Neural progenitor cell (in vitro differentiated cells): ENCODE measurements around the gene ANK3. TPM values are rescaled to one million over a fixed set of nuclear protein-coding genes. Genes with fewer than 3 reads are reported as not detected.

Experiments used
- DNase-seq: peaks from one replicate; pipeline ENCODE4 v3.0.0-alpha.2; 2016; ENCODE audit warnings: low spot score
- H2AFZ ChIP-seq: fragments of 200-600 bp; sonication (generic); replicated peaks from 2 replicates; pipeline ENCODE4 v1.6.1; 2016; ENCODE audit warnings: antibody characterized with exemption
- H3F3A ChIP-seq: fragments of 200-600 bp; sonication (generic); 2 replicates; pipeline ENCODE4 v1.6.1; 2016; ENCODE audit warnings: antibody characterized with exemption, low read depth
- H3K27ac ChIP-seq: fragments of 200-600 bp; sonication (generic); 2 replicates; pipeline ENCODE4 v1.5.1; 2016; ENCODE audit warnings: mild to moderate bottlenecking
- H3K27me3 ChIP-seq: fragments of 200-600 bp; sonication (generic); 2 replicates; pipeline ENCODE4 v1.6.1; 2016; ENCODE audit warnings: mild to moderate bottlenecking, moderate library complexity
- H3K36me3 ChIP-seq: fragments of 200-600 bp; sonication (generic); 2 replicates; pipeline ENCODE4 v1.5.1; 2016
- H3K4me1 ChIP-seq: fragments of 200-600 bp; sonication (generic); 2 replicates; pipeline ENCODE4 v1.6.1; 2016; ENCODE audit warnings: mixed run types
- H3K4me2 ChIP-seq: fragments of 200-600 bp; sonication (generic); 2 replicates; pipeline ENCODE4 v1.6.1; 2016
- H3K4me3 ChIP-seq: fragments of 200-600 bp; sonication (generic); 2 replicates; pipeline ENCODE4 v1.5.1; 2016
- H3K79me2 ChIP-seq: fragments of 200-600 bp; sonication (generic); 2 replicates; pipeline ENCODE4 v1.6.1; 2016; ENCODE audit warnings: low read depth
- H3K9ac ChIP-seq: fragments of 200-600 bp; sonication (generic); 2 replicates; pipeline ENCODE4 v1.6.1; 2016
- H3K9me3 ChIP-seq: fragments of 200-600 bp; sonication (generic); 2 replicates; pipeline ENCODE4 v1.5.1; 2016; ENCODE audit warnings: low read depth
- H4K20me1 ChIP-seq: fragments of 200-600 bp; sonication (generic); 2 replicates; pipeline ENCODE4 v1.6.1; 2016; ENCODE audit warnings: low read depth
- H3K27ac Mint-ChIP-seq: 3 replicates; pipeline ENCODE4 v1.8.0; 2021; ENCODE audit warnings: mixed read lengths
- H3K27me3 Mint-ChIP-seq: 2 replicates; pipeline ENCODE4 v1.8.0; 2022; ENCODE audit warnings: low read depth, mild to moderate bottlenecking, inconsistent platforms, moderate library complexity, mixed read lengths; ENCODE audit not compliant: insufficient read depth
- H3K36me3 Mint-ChIP-seq: 3 replicates; pipeline ENCODE4 v1.8.0; 2021; ENCODE audit warnings: mixed read lengths
- H3K4me1 Mint-ChIP-seq: 3 replicates; pipeline ENCODE4 v1.8.0; 2021; ENCODE audit warnings: mixed read lengths
- H3K4me3 Mint-ChIP-seq: 3 replicates; pipeline ENCODE4 v1.8.0; 2021; ENCODE audit warnings: mild to moderate bottlenecking, moderate library complexity, mixed read lengths
- H3K9me3 Mint-ChIP-seq: 3 replicates; pipeline ENCODE4 v1.8.0; 2020; ENCODE audit warnings: mixed read lengths
- EZH2 ChIP-seq: fragments of 200-600 bp; sonication (generic); IDR thresholded peaks from 2 replicates; pipeline ENCODE4 v1.6.1; 2017; ENCODE audit warnings: antibody characterized with exemption, mild to moderate bottlenecking, moderate library complexity
- EZH2phosphoT487 ChIP-seq: fragments of 200-600 bp; sonication (generic); IDR thresholded peaks from 2 replicates; pipeline ENCODE4 v1.6.1; 2017; ENCODE audit warnings: antibody characterized with exemption
- total RNA-seq: library from RNA; depleted of rRNA; stranded (reverse); fragments of >200 nt; gene quantifications from 2 replicates; pipeline ENCODE4 v1.2.3, GENCODE V29; 2015; ENCODE audit warnings: low replicate concordance
- TF ChIP-seq, protein P1 (sequence below): fragments of 200-600 bp; sonication (generic); IDR thresholded peaks from 2 replicates; pipeline ENCODE4 v1.5.1; 2017; ENCODE audit warnings: antibody characterized with exemption, mild to moderate bottlenecking

ANK3 gene
- total RNA-seq, 1 donor from 2014 or later: 54.1 TPM

DNA sequence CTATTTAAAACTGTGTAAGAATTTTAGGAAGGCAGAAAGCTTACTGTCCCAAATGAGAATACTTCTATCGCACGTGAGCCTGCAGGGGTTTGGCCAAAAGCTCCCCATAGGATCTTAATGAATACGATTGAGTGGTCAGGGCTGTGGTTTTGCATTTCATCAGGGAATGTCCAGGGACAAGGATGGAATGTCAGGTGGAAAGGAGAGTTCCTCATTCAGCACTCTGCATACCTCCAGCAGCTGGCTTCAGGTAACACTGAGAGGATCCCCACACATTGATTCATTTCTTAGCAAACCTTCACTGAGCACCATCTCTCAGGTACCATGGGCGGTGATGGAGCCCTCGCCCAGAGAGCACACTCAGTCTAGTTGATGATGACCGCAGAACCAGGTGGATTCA lies 27.2 kb downstream of the ANK3 start:
- DNase-seq: no peak
- no peak overlapping the region for H2AFZ ChIP-seq
- no peak overlapping the region for H3K9ac ChIP-seq
- H3K9me3 Mint-ChIP-seq: peaks cover 2% of the 10 kb centered on the region
- peaks cover 3% of the 10 kb centered on the region for H3K4me1 Mint-ChIP-seq
- no peaks in the 10 kb centered on the region for H3K9me3 ChIP-seq
- no peak overlapping the region for H3K27ac ChIP-seq
- no peaks in the 10 kb centered on the region for H3K36me3 ChIP-seq
- no peak overlapping the region for H3K4me3 ChIP-seq
- H3K27me3 Mint-ChIP-seq: peaks cover 2% of the 10 kb centered on the region
- H3K27me3 ChIP-seq: no peaks in the 10 kb centered on the region
- no peaks in the 10 kb centered on the region for H4K20me1 ChIP-seq
- H3K79me2 ChIP-seq: no peaks in the 10 kb centered on the region
- H3K4me1 ChIP-seq: peaks cover 8% of the 10 kb centered on the region
- no peak overlapping the region for H3K27ac Mint-ChIP-seq
- H3K4me2 ChIP-seq: no peak overlapping the region
- H3F3A ChIP-seq: no peaks in the 10 kb centered on the region
- H3K36me3 Mint-ChIP-seq: no peaks in the 10 kb centered on the region
- TF ChIP-seq EZH2 (no peak), EZH2phosphoT487 (no peak)
- TF ChIP-seq, protein P1, sequence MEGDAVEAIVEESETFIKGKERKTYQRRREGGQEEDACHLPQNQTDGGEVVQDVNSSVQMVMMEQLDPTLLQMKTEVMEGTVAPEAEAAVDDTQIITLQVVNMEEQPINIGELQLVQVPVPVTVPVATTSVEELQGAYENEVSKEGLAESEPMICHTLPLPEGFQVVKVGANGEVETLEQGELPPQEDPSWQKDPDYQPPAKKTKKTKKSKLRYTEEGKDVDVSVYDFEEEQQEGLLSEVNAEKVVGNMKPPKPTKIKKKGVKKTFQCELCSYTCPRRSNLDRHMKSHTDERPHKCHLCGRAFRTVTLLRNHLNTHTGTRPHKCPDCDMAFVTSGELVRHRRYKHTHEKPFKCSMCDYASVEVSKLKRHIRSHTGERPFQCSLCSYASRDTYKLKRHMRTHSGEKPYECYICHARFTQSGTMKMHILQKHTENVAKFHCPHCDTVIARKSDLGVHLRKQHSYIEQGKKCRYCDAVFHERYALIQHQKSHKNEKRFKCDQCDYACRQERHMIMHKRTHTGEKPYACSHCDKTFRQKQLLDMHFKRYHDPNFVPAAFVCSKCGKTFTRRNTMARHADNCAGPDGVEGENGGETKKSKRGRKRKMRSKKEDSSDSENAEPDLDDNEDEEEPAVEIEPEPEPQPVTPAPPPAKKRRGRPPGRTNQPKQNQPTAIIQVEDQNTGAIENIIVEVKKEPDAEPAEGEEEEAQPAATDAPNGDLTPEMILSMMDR: no peak
- no peak overlapping the region for H3K4me3 Mint-ChIP-seq

DNA sequence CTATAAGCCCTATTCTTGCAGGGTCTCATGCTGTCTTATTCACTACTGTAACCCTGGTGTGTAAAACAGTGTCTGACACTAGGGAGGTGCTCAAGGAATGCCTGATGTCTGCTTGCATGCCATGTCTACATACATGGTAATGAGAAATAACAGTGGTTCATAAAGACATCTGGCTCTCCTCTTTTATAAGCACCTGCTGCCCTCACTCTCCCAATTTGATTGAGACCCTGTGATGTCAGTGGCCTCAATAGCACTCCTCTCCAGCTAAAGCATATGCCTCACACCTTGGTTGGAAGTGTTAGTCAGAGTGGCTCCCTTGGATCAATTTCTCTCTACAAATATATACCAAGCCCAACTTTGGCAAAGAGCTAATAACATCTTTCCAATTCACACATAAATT lies 30.6 kb downstream of the ANK3 start:
- Histone ChIP-seq H3K27ac (no peak overlapping the region), H3K9ac (no peak overlapping the region), H4K20me1 (no peaks in the 10 kb centered on the region), H3F3A (no peaks in the 10 kb centered on the region), H3K4me1 (peaks cover under 1% of the 10 kb centered on the region), H3K79me2 (no peaks in the 10 kb centered on the region), H2AFZ (no peak overlapping the region), H3K9me3 (no peaks in the 10 kb centered on the region), H3K27me3 (no peaks in the 10 kb centered on the region), H3K36me3 (no peaks in the 10 kb centered on the region), H3K4me3 (no peak overlapping the region), H3K4me2 (no peak overlapping the region)
- no peak for DNase-seq
- Mint-ChIP-seq H3K9me3 (peaks cover 2% of the 10 kb centered on the region), H3K4me1 (no peaks in the 10 kb centered on the region), H3K27ac (no peak overlapping the region), H3K27me3 (peaks cover 2% of the 10 kb centered on the region), H3K4me3 (no peak overlapping the region), H3K36me3 (no peaks in the 10 kb centered on the region)
- TF ChIP-seq EZH2 (no peak), EZH2phosphoT487 (no peak)
- TF ChIP-seq, protein P1: no peak

DNA sequence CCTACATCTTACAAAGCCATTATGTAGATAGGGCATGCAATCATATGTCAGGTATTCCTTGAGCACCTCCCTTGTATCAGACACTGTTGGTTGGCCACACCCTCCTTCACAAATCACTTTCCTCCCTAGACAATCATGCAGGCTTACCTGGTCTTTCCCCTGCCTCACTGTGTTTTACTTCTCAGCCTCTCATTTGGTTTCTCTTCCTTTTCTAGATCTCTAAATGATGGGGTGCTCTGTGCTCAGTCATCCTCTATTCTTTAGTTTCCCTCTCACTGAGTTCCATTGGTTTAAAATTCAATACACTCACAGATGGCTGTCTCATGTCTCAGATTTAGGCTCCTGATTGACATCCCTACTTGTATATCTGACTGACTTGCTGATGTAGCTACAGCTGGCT lies 31.4 kb downstream of the ANK3 start:
- H3K27ac Mint-ChIP-seq: no peak overlapping the region
- H4K20me1 ChIP-seq: no peaks in the 10 kb centered on the region

More for the DNA sequence above, 31.4 kb downstream of the ANK3 start:
- no peaks in the 10 kb centered on the region for H3K9me3 ChIP-seq
- H3K36me3 ChIP-seq: no peaks in the 10 kb centered on the region
- H3K9ac ChIP-seq: no peak overlapping the region
- DNase-seq: no peak
- no peaks in the 10 kb centered on the region for H3K79me2 ChIP-seq
- H2AFZ ChIP-seq: no peak overlapping the region
- no peak overlapping the region for H3K4me2 ChIP-seq
- H3K4me1 Mint-ChIP-seq: peaks cover 8% of the 10 kb centered on the region
- no peak overlapping the region for H3K27ac ChIP-seq
- no peak overlapping the region for H3K4me3 ChIP-seq
- H3K27me3 Mint-ChIP-seq: peaks cover 2% of the 10 kb centered on the region
- no peaks in the 10 kb centered on the region for H3K27me3 ChIP-seq
- peaks cover 2% of the 10 kb centered on the region for H3K9me3 Mint-ChIP-seq
- peaks cover 8% of the 10 kb centered on the region for H3K4me1 ChIP-seq
- no peak overlapping the region for H3K4me3 Mint-ChIP-seq
- TF ChIP-seq, protein P1: no peak
- no peak for TF ChIP-seq EZH2
- TF ChIP-seq EZH2phosphoT487: no peak
- no peaks in the 10 kb centered on the region for H3K36me3 Mint-ChIP-seq
- no peaks in the 10 kb centered on the region for H3F3A ChIP-seq
